ENCODE measurements around the gene C2CD4C. TPM values are rescaled to one million over a fixed set of nuclear protein-coding genes. Genes with fewer than 3 reads are reported as not detected.

The C2CD4C gene
- total RNA-seq, 1 experiment from 2014 or later = 7.1 TPM

- H3K27ac ChIP-seq (ENCODE audit: low read depth, low read length) = no peak overlapping the region
- no peaks in the 10 kb centered on the region for H4K20me1 ChIP-seq (ENCODE audit: insufficient read depth)
- H3K27me3 ChIP-seq (ENCODE audit: insufficient read depth, low read length) = no peaks in the 10 kb centered on the region
- RAD21 ChIA-PET (ENCODE audit: low non-redundant PET in 1 of 2, low total read pairs in 2 of 2, uncharacterized antibody in 2 of 2, unreplicated experiment in 2 of 2) = no interaction called here
- no peak overlapping the region for H3K4me3 ChIP-seq (replicated peaks in 1 of 2; ENCODE audit: low read depth in 1 of 2, low read length in 2 of 2)
- no peak overlapping the region for H2AFZ ChIP-seq (ENCODE audit: low read depth, low read length, poor library complexity, severe bottlenecking)
- intact Hi-C loops (cut with micrococcal nuclease) = no loop called here
- no TSS peak for BruUV-seq (replicated peaks)
- H3K9me3 ChIP-seq (ENCODE audit: control insufficient read depth in 1 of 2, insufficient read depth in 1 of 2, low read depth in 1 of 2, low read length in 2 of 2) = peaks cover 0 to 8% of the 10 kb centered on the region in 2 experiments; a peak in 2 of 4 replicates
- no peaks in the 10 kb centered on the region for H3K9me2 ChIP-seq (ENCODE audit: insufficient read depth)
- DNase-seq (ENCODE audit: low read depth, low spot score) (no peak), ATAC-seq (no peak)
- TF ChIP-seq YY1 (IDR thresholded peaks at IDR 0.05; ENCODE audit: extremely low read depth, insufficient replicate concordance, low read depth, low read length) = no peak
- TF ChIP-seq RAD21 (IDR thresholded peaks at IDR 0.05; ENCODE audit: low read depth) = no peak
- TF ChIP-seq TCF7L2 (IDR thresholded peaks at IDR 0.05; ENCODE audit: borderline replicate concordance, extremely low read depth, insufficient read depth, insufficient read length) = no peak
- no peak for TF ChIP-seq SRF (IDR thresholded peaks at IDR 0.05; ENCODE audit: low read depth)
- no peak for TF ChIP-seq ELF1 (IDR thresholded peaks at IDR 0.05; ENCODE audit: borderline replicate concordance, low read depth)
- no peak for TF ChIP-seq MAX (IDR thresholded peaks at IDR 0.05)
- no peak for TF ChIP-seq EZH2 (IDR thresholded peaks at IDR 0.05)
- no peak for TF ChIP-seq FOSL1 (IDR thresholded peaks at IDR 0.05; ENCODE audit: low read depth)
- TF ChIP-seq REST (IDR thresholded peaks at IDR 0.05; ENCODE audit: low read depth) = no peak
- no peak for TF ChIP-seq ZBTB33 (IDR thresholded peaks at IDR 0.05; ENCODE audit: extremely low read depth, insufficient replicate concordance, low read length)
- H3K4me1 ChIP-seq (ENCODE audit: control insufficient read depth in 1 of 2, insufficient read depth in 2 of 2, low read length in 2 of 2) = no peaks in the 10 kb centered on the region
- no peak overlapping the region for H3K4me2 ChIP-seq (ENCODE audit: low read length)
- H3K9ac ChIP-seq (ENCODE audit: low read length) = no peak overlapping the region
- no peaks in the 10 kb centered on the region for H3K79me2 ChIP-seq (ENCODE audit: insufficient read depth, low read length)
- CTCF ChIA-PET = no interaction called here
- POLR2A ChIA-PET = no interaction called here
- H3K36me3 ChIP-seq (ENCODE audit: control insufficient read depth in 1 of 2, insufficient read depth in 2 of 2, low read length in 2 of 2) = no peaks in the 10 kb centered on the region
Measured at GRCh38 chr19:447816-448560, 39.0 kb upstream of the C2CD4C start.

Measured in HCT116 (cell line).